ENCODE measurements around the gene UGGT1. TPM values are rescaled to one million over a fixed set of nuclear protein-coding genes. Genes with fewer than 3 reads are reported as not detected.

Gene UGGT1
- total and polyA plus RNA-seq, 10 donors: 4.0 to 64.6 (median 48.1) TPM

DNA sequence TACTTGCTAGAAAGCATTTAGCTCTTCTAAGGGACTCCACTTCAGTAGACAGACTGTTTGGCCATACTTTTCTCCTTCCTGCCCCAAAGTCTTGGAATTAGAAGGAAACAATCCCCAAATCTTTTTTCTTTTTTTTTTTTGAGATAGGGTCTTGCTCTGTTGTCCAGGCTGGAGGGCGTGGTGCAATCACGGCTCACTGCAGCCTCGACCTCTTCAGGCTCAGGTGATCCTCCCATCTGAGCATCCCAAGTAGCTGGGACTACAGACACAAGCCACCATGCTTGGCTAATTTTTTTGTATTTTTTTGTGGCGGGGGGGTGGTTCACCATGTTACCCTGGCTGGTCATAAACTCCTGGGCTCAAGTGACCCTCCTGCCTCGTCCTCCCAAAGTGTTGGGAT is 6.2 kb upstream of the UGGT1 start:
- no peak for TF ChIP-seq POLR2A (IDR thresholded peaks at IDR 0.05)
- TF ChIP-seq POLR2AphosphoS5 (IDR thresholded peaks at IDR 0.05): no peak
- TF ChIP-seq, protein P1, sequence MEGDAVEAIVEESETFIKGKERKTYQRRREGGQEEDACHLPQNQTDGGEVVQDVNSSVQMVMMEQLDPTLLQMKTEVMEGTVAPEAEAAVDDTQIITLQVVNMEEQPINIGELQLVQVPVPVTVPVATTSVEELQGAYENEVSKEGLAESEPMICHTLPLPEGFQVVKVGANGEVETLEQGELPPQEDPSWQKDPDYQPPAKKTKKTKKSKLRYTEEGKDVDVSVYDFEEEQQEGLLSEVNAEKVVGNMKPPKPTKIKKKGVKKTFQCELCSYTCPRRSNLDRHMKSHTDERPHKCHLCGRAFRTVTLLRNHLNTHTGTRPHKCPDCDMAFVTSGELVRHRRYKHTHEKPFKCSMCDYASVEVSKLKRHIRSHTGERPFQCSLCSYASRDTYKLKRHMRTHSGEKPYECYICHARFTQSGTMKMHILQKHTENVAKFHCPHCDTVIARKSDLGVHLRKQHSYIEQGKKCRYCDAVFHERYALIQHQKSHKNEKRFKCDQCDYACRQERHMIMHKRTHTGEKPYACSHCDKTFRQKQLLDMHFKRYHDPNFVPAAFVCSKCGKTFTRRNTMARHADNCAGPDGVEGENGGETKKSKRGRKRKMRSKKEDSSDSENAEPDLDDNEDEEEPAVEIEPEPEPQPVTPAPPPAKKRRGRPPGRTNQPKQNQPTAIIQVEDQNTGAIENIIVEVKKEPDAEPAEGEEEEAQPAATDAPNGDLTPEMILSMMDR (IDR thresholded peaks at IDR 0.05 in 8 of 11, conservative IDR thresholded peaks at IDR 0.05 in 3 of 11): no peak
- Histone ChIP-seq H3K36me3 (no peaks in the 10 kb centered on the region), H3K27ac (no peak overlapping the region), H3K27me3 (replicated peaks in 1 of 7) (peaks cover 0 to 9% (median 0%) of the 10 kb centered on the region in 7 donors), H3K4me3 (no peak overlapping the region), H3K9me3 (peaks cover 0 to 9% (median 3%) of the 10 kb centered on the region in 8 donors), H3K4me1 (no peaks in the 10 kb centered on the region)
- 79 to 90% (median 88%) methylated on average over 5 of the region's 5 CpGs for WGBS, 5 donors
- intact Hi-C loops (cut with DNase I; ENCODE audit: low total_unique reads): no loop called here
- DNase-seq: no peak

DNA sequence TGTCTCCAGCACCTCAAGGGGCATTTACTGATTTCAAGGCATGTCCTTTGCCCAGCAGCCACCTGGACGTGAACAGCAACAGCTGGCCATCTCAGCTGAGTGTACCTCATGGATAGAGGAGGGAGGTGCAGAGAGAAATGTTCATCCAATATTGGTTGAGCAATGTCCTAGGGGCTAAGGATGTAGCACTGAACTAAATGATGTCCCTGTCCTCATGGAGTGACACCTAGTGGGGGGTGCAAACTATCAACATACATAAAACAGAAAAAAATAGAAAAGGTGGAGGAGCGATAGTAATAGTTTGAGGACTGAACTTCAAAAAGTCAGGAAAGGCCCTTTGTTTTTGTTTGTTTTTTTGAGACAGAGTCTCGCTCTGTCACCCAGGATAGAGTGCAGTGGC is 4.8 kb upstream of the UGGT1 start:
- Histone ChIP-seq H3K36me3 (no peaks in the 10 kb centered on the region), H3K27ac (no peak overlapping the region), H3K27me3 (replicated peaks in 1 of 7) (peaks cover 0 to 9% (median 0%) of the 10 kb centered on the region in 7 donors), H3K4me3 (no peak overlapping the region), H3K9me3 (peaks cover 0 to 9% (median 3%) of the 10 kb centered on the region in 8 donors), H3K4me1 (peaks cover 0 to 9% (median 7%) of the 10 kb centered on the region in 6 donors)
- TF ChIP-seq POLR2AphosphoS5 (IDR thresholded peaks at IDR 0.05): no peak
- TF ChIP-seq, protein P1 (IDR thresholded peaks at IDR 0.05 in 8 of 11, conservative IDR thresholded peaks at IDR 0.05 in 3 of 11): no peak
- TF ChIP-seq POLR2A (IDR thresholded peaks at IDR 0.05): no peak
- 78 to 91% (median 89%) methylated on average over 3 of the region's 3 CpGs for WGBS, 5 donors
- DNase-seq: no peak
- intact Hi-C loops (cut with DNase I; ENCODE audit: low total_unique reads): no loop called here

DNA sequence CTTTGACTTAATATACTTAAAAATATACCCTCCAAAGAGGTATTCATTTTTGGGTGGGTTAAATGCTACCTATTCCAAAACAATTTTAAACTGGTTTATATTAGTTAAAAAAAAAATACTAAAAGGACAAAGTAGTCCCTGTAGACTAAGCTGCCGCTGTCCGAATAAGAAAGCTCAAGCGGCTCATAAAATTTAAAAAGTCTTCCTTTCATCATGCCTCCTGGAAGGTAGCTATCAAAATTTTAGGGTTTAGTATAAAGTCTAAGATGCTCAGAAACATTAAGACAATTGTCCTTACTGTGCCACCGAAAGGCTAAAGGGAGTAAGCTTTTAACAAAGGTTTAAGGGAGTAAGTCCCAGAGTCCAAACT is 440 bp upstream of the UGGT1 start:
- TF ChIP-seq POLR2AphosphoS5 (IDR thresholded peaks at IDR 0.05) (no peak), POLR2A (IDR thresholded peaks at IDR 0.05) (no peak)
- TF ChIP-seq, protein P1 (IDR thresholded peaks at IDR 0.05 in 8 of 11, conservative IDR thresholded peaks at IDR 0.05 in 3 of 11): no peak
- Histone ChIP-seq H3K36me3 (peaks cover 0 to 10% (median 6%) of the 10 kb centered on the region in 6 donors), H3K9me3 (no peaks in the 10 kb centered on the region), H3K27me3 (replicated peaks in 1 of 7) (no peaks in the 10 kb centered on the region), H3K27ac (peak overlapping the region; percentile 79 to 94 (median 86)), H3K4me1 (peaks cover 15 to 49% (median 45%) of the 10 kb centered on the region in 6 donors), H3K4me3 (peak overlapping the region; percentile 93 to 100 (median 98))
- intact Hi-C loops (cut with DNase I; ENCODE audit: low total_unique reads): loop anchor here (5.0 kb wide), 1 partner anchor 63 kb away; the partner anchor contains the start of gene SAP130
- DNase-seq: no peak
- WGBS, 5 donors: 1 to 3% (median 2%) methylated on average over 4 of the region's 4 CpGs

DNA sequence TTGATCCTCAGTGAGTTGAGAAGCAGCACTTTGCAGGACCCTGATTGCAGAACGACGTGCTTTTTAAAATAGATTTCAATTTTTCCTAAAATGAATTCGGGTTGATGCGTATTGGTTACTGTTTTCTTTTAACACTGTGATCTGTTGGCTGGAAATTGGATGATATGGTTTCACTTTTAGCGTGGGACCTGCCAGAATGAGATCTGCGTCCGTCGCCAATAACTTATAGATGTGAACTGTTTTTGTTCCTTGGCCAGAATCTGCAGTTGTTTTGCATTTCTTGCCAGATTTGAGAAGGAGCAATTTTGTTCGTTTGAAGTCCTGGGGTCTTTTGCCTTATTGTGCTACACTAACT is 703 bp downstream of the UGGT1 start:
- Histone ChIP-seq H3K36me3 (peaks cover 0 to 17% (median 6%) of the 10 kb centered on the region in 6 donors), H3K9me3 (no peaks in the 10 kb centered on the region), H3K4me3 (peak overlapping the region; percentile 93 to 100 (median 98)), H3K27me3 (replicated peaks in 1 of 7) (no peaks in the 10 kb centered on the region), H3K4me1 (peaks cover 15 to 60% (median 49%) of the 10 kb centered on the region in 6 donors), H3K27ac (peak overlapping the region; percentile 79 to 94 (median 86))
- TF ChIP-seq POLR2AphosphoS5 (IDR thresholded peaks at IDR 0.05) (no peak), POLR2A (IDR thresholded peaks at IDR 0.05) (no peak)
- TF ChIP-seq, protein P1 (IDR thresholded peaks at IDR 0.05 in 8 of 11, conservative IDR thresholded peaks at IDR 0.05 in 3 of 11): no peak
- 0 to 1% (median 0%) methylated on average over 9 of the region's 9 CpGs for WGBS, 5 donors
- intact Hi-C loops (cut with DNase I; ENCODE audit: low total_unique reads): loop anchor here (5.0 kb wide), 1 partner anchor 64 kb away; the partner anchor contains the start of gene SAP130
- DNase-seq: no peak

Data from spleen (tissue), 11 donors.